Osteocyte (in vitro differentiated cells): ENCODE measurements around the gene BEX3. TPM values are rescaled to one million over a fixed set of nuclear protein-coding genes. Genes with fewer than 3 reads are reported as not detected.
"Not testable (repeated sequence)": the region's sequence is repeated elsewhere in the genome, so short reads cannot be mapped to it uniquely, and the experiment has no call there.

Experiments
- DNase-seq: peaks from one replicate; pipeline ENCODE4 v3.0.0; 2021; ENCODE audit warnings: mixed read lengths; ENCODE audit not compliant: unreplicated experiment; ENCODE audit errors: extremely low spot score
- H3K27ac Mint-ChIP-seq: one replicate; pipeline ENCODE4 v1.8.0; 2021; ENCODE audit warnings: mild to moderate bottlenecking, mixed read lengths; ENCODE audit not compliant: unreplicated experiment
- H3K27me3 Mint-ChIP-seq: one replicate; pipeline ENCODE4 v1.8.0; 2021; ENCODE audit warnings: mixed read lengths; ENCODE audit not compliant: unreplicated experiment
- H3K36me3 Mint-ChIP-seq: one replicate; pipeline ENCODE4 v1.8.0; 2021; ENCODE audit warnings: mixed read lengths; ENCODE audit not compliant: unreplicated experiment
- H3K4me1 Mint-ChIP-seq: one replicate; pipeline ENCODE4 v1.8.0; 2021; ENCODE audit warnings: mixed read lengths; ENCODE audit not compliant: unreplicated experiment
- H3K4me3 Mint-ChIP-seq: one replicate; pipeline ENCODE4 v1.8.0; 2021; ENCODE audit warnings: mild to moderate bottlenecking, moderate library complexity, mixed read lengths; ENCODE audit not compliant: unreplicated experiment
- H3K9me3 Mint-ChIP-seq: one replicate; pipeline ENCODE4 v1.8.0; 2021; ENCODE audit warnings: mixed read lengths; ENCODE audit not compliant: unreplicated experiment
- CTCF ChIP-seq: fragments of 200-600 bp; sonication (generic); IDR thresholded peaks from 2 replicates; pipeline ENCODE4 v1.5.0; 2021; ENCODE audit warnings: antibody characterized with exemption, mild to moderate bottlenecking, moderate library complexity
- total RNA-seq: library from RNA; stranded (reverse); gene quantifications from 2 replicates; pipeline ENCODE4 v1.2.1, GENCODE V29; 2021

BEX3 gene
- total RNA-seq, 1 donor from 2014 or later, result 224 TPM

GRCh38 chrX:103344606-103345005 lies 31.7 kb upstream of the BEX3 start:
- H3K27me3 Mint-ChIP-seq, result no peaks in the 10 kb centered on the region
- no peak for DNase-seq
- H3K27ac Mint-ChIP-seq, result no peak overlapping the region
- H3K4me3 Mint-ChIP-seq, result no peak overlapping the region
- no peak for TF ChIP-seq CTCF
- no peaks in the 10 kb centered on the region for H3K36me3 Mint-ChIP-seq
- no peaks in the 10 kb centered on the region for H3K9me3 Mint-ChIP-seq
- H3K4me1 Mint-ChIP-seq, result no peaks in the 10 kb centered on the region

GRCh38 chrX:103347682-103348397 lies 28.5 kb upstream of the BEX3 start:
- Mint-ChIP-seq H3K4me3 (no peak overlapping the region), H3K9me3 (no peaks in the 10 kb centered on the region), H3K27me3 (no peaks in the 10 kb centered on the region), H3K4me1 (no peaks in the 10 kb centered on the region), H3K36me3 (no peaks in the 10 kb centered on the region), H3K27ac (no peak overlapping the region)
- DNase-seq, result no peak
- no peak for TF ChIP-seq CTCF

- peaks cover 7% of the 10 kb centered on the region for H3K36me3 Mint-ChIP-seq
- H3K4me3 Mint-ChIP-seq, result peak within 1 kb of the TSS; percentile 95
- H3K9me3 Mint-ChIP-seq, result peaks cover 3% of the 10 kb centered on the region
- H3K4me1 Mint-ChIP-seq, result peaks cover 17% of the 10 kb centered on the region
- no peak for DNase-seq
- no peaks in the 10 kb centered on the region for H3K27me3 Mint-ChIP-seq
- H3K27ac Mint-ChIP-seq, result peak within 1 kb of the TSS; percentile 89
- no peak for TF ChIP-seq CTCF
These were observed 20.1 kb upstream of the BEX3 start, which contains the start of gene TCEAL9 for GRCh38 chrX:103356130-103356798. TSS of gene TCEAL9 (plus strand) at chrX:103356506. CDS start at chrX:103357685, 1,179 bp downstream.

- peaks cover 3% of the 10 kb centered on the region for H3K9me3 Mint-ChIP-seq
- no peak for DNase-seq
- H3K27me3 Mint-ChIP-seq, result no peaks in the 10 kb centered on the region
- H3K27ac Mint-ChIP-seq, result peak overlapping the region; percentile 89
- H3K4me3 Mint-ChIP-seq, result peak overlapping the region; percentile 95
- H3K4me1 Mint-ChIP-seq, result peaks cover 19% of the 10 kb centered on the region
- peaks cover 7% of the 10 kb centered on the region for H3K36me3 Mint-ChIP-seq
- TF ChIP-seq CTCF, result no peak
These were observed 19.5 kb upstream of the BEX3 start for GRCh38 chrX:103356858-103357257.

- no peak for TF ChIP-seq CTCF
- peaks cover 3% of the 10 kb centered on the region for H3K9me3 Mint-ChIP-seq
- peaks cover 7% of the 10 kb centered on the region for H3K36me3 Mint-ChIP-seq
- no peaks in the 10 kb centered on the region for H3K27me3 Mint-ChIP-seq
- no peak for DNase-seq
- H3K4me3 Mint-ChIP-seq, result peak overlapping the region; percentile 95
- H3K27ac Mint-ChIP-seq, result peak overlapping the region; percentile 89
- H3K4me1 Mint-ChIP-seq, result peaks cover 27% of the 10 kb centered on the region
These were observed 18.5 kb upstream of the BEX3 start for GRCh38 chrX:103357871-103358270.

GRCh38 chrX:103359605-103360004 lies 16.7 kb upstream of the BEX3 start:
- H3K4me3 Mint-ChIP-seq, H3K9me3 Mint-ChIP-seq, H3K27ac Mint-ChIP-seq, H3K27me3 Mint-ChIP-seq, DNase-seq, H3K36me3 Mint-ChIP-seq: not testable (repeated sequence)
- peaks cover 28% of the 10 kb centered on the region for H3K4me1 Mint-ChIP-seq
